SKM-1 treated with dmso at 0.1 percent for 144 hours (cell line): ENCODE data around the gene VPS54.
"Not testable (repeated sequence)": the region's sequence is repeated elsewhere in the genome, so short reads cannot be mapped to it uniquely, and the experiment has no call there.

ENCODE experiments used
- DNase-seq: peaks from one replicate; lab custom pipeline; 2025; ENCODE audit not compliant: unreplicated experiment; lab: John Stamatoyannopoulos, UW

Gene VPS54

GRCh38 chr2:63994329-63995070, 24.7 kb downstream of the VPS54 start:
- DNase-seq, result not testable (repeated sequence)

GRCh38 chr2:63993871-63994270, 25.4 kb downstream of the VPS54 start:
- no peak for DNase-seq

GRCh38 chr2:63993130-63993584, 26.1 kb downstream of the VPS54 start:
- DNase-seq, result not testable (repeated sequence)

DNA sequence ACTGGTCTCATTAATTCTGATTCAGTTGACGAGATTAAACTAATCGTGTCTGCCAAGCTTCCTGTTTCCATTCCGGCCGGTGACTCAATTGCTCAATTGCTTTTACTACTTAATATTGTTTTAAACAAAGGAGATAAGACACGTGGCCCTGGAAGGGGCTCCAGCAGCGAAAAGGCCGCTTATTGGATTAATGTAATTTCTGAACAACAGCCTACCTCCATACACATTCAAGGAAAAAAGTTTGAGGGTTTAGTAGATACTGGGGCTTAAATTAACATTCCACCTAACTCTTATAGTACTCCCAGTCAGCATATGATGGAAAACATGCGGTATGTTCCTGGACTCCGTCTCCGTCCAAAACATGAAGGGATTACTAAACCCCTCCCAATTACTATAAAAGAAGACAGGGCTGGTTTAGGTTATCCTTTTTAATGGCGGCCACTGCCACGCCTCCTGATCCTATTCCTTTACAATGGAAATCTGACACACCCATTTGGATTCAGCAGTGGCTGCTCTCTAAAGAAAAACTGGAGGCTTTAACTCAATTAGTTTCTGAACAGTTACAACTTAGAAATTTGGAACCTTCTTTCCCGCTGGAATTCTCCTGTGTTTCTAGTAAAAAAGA, 27.1 kb downstream of the VPS54 start:
- DNase-seq, result no peak

DNA sequence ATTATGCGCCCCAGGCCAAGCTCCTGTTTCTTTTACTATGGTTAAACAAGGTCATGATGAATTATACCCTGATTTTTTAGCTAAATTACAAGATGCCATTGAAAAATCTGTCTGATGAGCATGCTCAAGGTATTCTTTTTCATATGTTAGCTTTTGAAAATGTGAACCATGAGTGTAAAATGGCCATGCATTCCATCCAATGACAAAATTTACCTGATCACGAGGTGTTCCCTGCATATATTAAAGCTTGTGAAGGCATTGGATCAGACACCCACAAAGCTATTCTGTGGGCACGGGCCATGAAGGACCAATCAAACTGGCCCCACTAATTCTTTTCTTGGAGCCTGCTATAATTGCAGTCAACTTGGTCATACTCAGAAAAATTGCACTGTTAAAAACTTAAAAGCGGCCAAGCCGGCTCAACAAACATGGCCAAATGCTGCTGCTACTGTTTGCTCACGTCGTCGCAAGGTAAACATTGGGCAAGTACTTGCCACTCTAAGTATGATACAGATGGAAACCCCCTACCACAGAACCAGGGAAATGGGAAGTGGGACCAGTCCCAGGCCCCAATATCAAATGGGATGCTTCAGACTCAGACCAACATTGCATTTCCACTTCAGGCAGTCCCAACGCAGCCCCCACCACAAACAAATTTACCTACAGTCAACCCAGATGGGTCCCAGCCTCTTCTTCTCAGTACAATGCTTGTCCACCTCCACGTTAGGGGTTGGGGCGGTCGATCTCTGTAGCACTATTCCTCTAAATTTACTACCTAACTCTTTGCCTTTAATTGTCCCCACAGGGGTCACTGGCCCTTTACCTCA, 27.8 kb downstream of the VPS54 start:
- DNase-seq, result not testable (repeated sequence)

DNA sequence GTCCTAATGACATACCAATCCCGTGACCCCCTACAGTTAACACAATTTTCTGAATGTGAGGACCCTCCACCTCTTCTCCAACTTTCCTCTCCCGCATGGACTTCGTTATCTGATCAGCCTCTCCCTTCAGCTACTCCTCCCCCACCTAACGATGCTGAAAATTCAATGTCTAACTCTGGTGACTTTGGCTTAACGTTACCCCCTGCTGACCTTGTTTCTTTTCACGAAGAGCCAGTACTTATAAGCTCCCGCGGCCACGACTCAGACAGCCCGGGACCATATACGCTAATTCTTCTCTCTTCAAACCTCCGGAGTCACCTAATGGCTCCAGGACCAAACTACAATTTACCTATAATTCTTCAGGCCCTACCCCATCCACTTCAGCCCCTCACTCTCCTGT, 29.2 kb downstream of the VPS54 start:
- no peak for DNase-seq

- DNase-seq, result not testable (repeated sequence)
Measured at GRCh38 chr2:63988842-63989436, 30.3 kb downstream of the VPS54 start.

- no peak for DNase-seq
Measured at GRCh38 chr2:63984606-63985359, 34.4 kb downstream of the VPS54 start.

- DNase-seq, result no peak
Measured at GRCh38 chr2:63983986-63984605, 35.1 kb downstream of the VPS54 start.

DNA sequence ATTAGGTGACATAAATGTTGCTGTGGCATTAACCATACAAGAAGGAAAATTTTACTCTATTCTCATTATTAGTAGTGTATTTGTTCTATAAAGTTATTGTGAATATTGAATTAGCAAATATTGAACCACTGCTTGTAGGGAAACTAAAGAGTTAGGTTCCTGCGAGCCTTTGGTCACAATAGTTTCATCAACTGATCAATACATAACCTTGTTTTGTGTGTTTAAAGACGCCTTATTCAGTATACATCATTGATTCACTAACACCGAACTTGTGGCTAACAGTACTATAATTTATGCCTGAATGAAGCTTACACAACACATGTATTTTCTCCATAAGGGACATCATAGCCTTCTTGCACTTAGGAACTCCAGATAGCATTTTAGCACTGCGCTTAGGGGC, 36.9 kb downstream of the VPS54 start:
- no peak for DNase-seq

GRCh38 chr2:63981702-63982103, 37.5 kb downstream of the VPS54 start:
- DNase-seq, result no peak

GRCh38 chr2:63980794-63981193, 38.4 kb downstream of the VPS54 start:
- DNase-seq, result no peak

DNA sequence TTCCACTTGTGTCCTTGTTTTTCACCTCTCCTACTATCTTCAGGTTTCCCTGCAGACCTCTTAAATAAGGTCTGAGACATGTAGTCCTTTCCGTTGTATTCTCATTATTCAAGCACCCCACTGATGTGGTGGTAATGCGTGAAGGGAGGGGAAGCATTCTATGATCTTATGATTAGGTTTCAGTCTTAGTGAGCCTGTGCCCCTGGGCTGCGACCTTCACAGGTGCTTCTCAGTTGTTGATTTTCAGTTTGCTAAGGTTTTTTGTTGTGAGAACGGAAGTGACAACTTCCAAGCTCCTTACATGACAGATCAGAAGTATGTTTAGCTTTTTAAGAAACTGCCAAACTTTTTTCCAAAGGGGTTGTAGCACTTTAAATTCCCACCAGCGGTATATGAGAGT, 41.3 kb downstream of the VPS54 start:
- no peak for DNase-seq

DNA sequence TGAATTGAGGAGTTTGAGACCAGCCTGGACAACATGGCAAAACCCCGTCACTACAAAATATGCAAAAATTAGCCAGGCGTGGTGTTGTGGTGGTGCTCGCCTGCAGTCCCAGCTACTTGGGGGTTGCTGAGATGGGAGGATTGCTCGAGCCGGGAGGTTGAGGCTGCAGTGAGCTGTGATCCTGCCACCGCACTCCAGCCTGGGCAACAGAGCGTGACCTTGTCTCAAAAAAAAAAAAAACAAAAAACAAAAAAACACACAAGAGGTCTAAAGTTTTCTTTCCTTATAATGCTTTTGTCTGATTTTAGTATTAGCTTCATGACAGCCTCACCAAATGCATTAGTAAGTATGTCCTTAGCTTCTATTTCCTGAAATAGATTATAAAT, 43.1 kb downstream of the VPS54 start:
- DNase-seq, result no peak

DNA sequence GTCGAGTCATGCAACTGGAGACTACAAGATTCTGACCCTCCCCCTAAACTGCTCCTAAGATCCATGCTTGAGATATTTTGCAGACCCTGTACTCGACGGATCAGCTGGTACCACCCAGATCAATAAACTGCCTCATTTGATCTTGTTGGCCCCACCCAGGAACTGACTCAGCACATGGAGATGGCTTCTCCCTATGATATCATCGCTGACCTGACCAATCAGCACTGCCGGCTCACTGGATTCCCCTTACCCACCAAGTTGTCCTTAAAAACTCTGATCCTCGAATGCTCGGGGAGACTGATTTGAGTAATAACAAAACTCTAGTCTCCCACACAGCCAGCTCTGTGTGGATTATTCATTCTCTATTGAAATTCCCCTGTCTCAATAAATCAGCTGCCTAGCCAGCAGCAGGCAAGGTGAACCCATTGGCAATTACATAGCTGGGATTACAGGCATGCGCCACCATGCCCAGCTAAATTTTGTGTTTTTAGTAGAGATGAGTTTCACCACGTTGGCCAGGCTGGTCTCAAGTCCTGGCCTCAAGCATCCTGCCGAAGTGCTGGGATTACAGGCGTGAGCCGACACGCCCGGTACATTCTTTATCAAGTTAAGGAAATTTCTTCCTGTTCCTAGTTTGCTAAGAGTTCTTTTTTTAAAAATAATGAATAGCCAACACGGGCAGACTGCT, 43.6 kb downstream of the VPS54 start:
- no peak for DNase-seq

DNA sequence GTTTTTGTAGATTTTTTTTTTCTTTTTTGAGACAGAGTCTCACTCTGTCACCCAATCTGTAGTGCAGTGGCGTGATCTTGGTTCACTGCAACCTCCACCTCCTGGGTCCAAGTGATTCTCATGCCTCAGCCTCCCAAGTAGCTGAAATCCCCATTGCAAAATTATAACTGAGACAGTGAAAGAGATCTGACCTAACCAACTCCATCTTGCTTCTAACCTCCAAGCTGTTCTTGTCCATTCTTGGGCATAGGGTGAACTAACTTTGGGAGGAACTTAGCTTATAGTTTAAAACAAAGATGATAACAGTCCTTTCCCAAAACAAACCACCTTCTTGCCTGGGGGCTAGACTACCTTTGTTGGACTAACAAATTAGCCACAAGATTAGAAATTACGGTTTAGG, 44.2 kb downstream of the VPS54 start:
- not testable (repeated sequence) for DNase-seq

DNA sequence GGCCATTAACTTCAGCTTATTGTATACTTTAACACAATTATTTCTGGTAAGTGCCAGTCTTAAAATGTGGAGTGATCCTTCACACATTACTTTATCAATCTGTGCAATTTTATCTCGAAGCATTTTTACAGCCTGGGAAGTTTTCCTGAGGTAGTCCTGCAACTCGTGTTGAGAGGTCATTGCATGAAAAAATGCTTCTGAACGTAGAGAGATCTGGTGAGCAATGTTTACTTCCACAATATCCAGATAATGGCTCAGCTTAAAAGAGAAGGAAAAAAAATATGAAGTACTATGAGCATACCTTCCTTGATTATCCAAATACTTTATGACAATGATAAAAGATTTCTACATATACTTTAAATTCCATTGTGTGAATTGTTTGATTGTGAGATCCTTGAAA, 57.0 kb downstream of the VPS54 start:
- DNase-seq, result no peak

DNA sequence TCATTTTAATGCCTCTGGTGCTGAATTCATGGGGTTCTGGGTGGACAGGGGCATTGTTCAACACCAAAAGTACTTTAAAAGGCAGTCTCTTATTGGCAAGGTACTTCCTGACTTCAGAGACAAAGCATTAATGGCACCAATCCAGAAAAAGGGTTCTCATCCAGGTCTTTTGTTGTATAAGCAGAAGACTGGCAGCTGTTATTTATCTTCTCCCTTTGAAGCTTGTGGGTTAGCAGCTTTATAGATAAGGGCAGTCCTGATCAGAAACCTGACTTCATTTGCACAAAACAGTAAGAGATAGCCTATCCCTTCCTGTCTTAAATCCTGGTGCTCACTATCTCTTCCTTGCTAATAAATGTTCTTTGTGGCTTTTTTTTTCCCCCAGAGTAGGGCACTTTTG, 68.8 kb downstream of the VPS54 start:
- DNase-seq, result no peak

DNA sequence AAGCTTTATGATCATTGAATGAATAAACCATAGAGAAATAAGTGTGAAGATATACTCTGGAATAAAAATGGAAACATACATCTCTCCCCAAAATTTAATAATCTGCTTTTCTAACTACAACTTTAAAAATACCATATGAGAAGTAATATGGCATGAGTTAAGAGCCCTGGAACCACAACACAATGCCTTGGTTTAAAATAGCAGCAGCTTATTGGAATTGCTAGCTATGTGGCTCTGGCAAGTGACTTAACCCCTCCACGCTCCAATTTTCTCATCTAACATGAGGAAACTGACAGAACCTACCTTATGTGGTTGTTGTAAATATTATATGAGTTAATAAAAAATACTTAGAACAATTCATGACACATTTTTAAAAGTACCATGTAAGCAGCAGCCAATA, 76.4 kb downstream of the VPS54 start:
- DNase-seq, result no peak

- DNase-seq, result not testable (repeated sequence)
Measured at GRCh38 chr2:63932104-63932503, 87.1 kb downstream of the VPS54 start.
